Subcutaneous adipose tissue (tissue), 4 donors: ENCODE results near the gene CDC25C. TPM values are rescaled to one million over a fixed set of nuclear protein-coding genes. Genes with fewer than 3 reads are reported as not detected.

Source experiments
- CTCF ChIP-seq: fragments of 450-650 bp; IDR thresholded peaks from one replicate; pipeline ENCODE4 v1.5.1; 2016; ENCODE audit warnings: low read depth, mild to moderate bottlenecking, control low read depth, antibody characterized with exemption, moderate library complexity
- total RNA-seq, 4 donors: library from RNA; depleted of rRNA; stranded (reverse); fragments of >200 nt; gene quantifications; one replicate each; pipeline ENCODE4 v1.1.0, GENCODE V29; 2016

Gene CDC25C
- total RNA-seq, 4 donors from 2014 or later = 0.85 to 0.88 TPM; not detected in 2

- no peak for TF ChIP-seq CTCF
These were observed 21.3 kb upstream of the CDC25C start for GRCh38 chr5:138352722-138353559.

GRCh38 chr5:138352071-138352721, 20.6 kb upstream of the CDC25C start, which contains the start of gene KDM3B:
TSS of gene KDM3B (plus strand) at chr5:138352685. CDS start at chr5:138352796, 111 bp downstream.
- no peak for TF ChIP-seq CTCF

GRCh38 chr5:138351517-138351916, 19.9 kb upstream of the CDC25C start:
- no peak for TF ChIP-seq CTCF

DNA sequence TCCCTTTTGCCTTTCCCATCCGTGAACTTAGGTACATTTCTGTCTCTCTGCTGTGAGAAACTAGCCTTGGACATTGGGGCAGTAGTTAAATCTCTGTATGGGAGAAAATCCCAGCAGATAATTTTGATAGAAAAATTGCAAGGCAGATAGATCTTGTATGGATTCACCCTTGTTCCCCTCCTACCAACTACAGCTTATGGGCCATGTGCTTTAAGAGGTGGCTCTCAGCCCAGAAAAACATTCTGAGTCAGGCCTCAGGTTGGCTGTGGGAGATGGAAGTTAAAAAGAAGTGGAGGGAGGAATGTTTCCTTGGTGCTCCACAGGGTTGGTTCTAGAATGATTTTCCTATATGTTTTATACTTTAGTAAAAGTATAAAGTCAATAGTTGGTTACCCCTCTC, 19.5 kb upstream of the CDC25C start:
- TF ChIP-seq CTCF = no peak

DNA sequence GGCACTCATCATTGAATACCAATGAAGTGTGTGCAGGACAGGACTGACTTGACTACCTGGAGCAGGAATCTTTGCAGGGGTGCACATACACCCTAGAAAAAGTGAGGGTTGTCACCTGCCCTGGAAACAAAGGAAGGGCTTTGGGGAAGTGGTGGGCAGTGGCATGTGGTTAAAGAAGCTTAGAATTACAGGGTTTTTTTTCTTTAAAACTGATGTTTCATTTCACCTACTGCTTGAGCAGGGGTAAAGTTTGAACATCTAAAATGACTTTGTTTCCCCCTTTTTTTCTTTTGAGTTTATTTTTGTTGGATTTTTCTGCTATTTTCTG, 18.9 kb upstream of the CDC25C start:
- no peak for TF ChIP-seq CTCF

DNA sequence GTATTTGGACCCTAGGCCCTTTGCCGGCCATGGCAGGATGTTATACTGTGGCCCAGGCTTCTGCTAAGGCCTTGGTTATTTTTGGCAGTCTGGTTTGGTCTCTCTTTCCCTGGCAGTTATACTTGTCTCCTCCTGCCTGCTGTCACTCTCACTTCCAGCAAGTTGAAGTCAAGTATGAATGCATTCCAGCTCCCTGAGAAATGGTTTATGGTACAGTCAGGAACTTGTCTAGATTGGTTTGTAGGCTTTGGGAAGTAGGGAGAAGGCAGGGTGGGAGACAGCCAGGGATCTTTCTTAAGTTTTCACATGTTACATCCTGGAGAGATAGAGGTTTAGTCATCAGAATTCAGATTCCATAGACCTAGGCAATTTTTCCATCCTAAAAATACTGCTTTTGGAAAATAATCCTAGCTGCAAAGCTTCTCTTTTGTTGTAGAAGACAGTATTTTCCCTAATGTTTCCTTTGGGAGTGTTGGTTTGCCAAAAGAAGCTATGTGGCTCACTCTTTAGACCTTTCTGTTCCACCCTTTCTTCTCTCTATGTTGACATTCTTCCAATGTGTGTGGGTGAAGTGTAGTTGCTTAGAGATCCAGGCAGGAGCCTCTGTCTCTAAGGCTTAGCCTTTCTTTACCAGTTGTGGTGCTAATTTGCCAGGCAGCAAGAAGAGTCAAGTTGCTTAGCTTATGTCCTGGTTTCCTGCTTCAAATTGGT, 18.4 kb upstream of the CDC25C start:
- no peak for TF ChIP-seq CTCF

- TF ChIP-seq CTCF = no peak
These were observed 15.3 kb upstream of the CDC25C start for GRCh38 chr5:138346889-138347288.
